DOHH2 (cell line): Measurements from ENCODE around the gene CNGA1.

Experiments used
- CTCF ChIP-seq: fragments of 200-600 bp; sonication (generic); IDR thresholded peaks from one replicate; pipeline ENCODE4 v1.5.1; 2014; ENCODE audit warnings: antibody characterized with exemption, mild to moderate bottlenecking, low read depth, low read length; ENCODE audit not compliant: poor library complexity, severe bottlenecking
- EZH2phosphoT487 ChIP-seq: fragments of 200-600 bp; sonication (generic); IDR thresholded peaks from 2 replicates; pipeline ENCODE4 v1.6.1; 2017; ENCODE audit warnings: borderline replicate concordance, mild to moderate bottlenecking, antibody characterized with exemption, low read length, moderate library complexity, mixed read lengths

GRCh38 chr4:47930971-47931804 lies 85.3 kb downstream of the CNGA1 start:
- TF ChIP-seq CTCF (no peak), EZH2phosphoT487 (no peak)
